Kidney (tissue), 14 donors: ENCODE measurements around the gene STIM1. TPM values are rescaled to one million over a fixed set of nuclear protein-coding genes. Genes with fewer than 3 reads are reported as not detected.

ENCODE experiments used
- DNase-seq, 5 donors: peaks; one replicate each; pipeline ENCODE4 v3.0.0-alpha.2; 2013 to 2020
- FAIRE-seq: peaks from 2 replicates; lab custom pipeline; 2012; peaks lifted over from hg19 to GRCh38; lab: Jason Lieb, UNC
- H3K27ac ChIP-seq, 2 donors: one replicate each; pipeline ENCODE4 v1.7.0; 2013; ENCODE audit warnings: low read depth in 2 of 2, low read length in 2 of 2, inconsistent platforms in 1 of 2
- H3K27me3 ChIP-seq: one replicate; pipeline ENCODE4 v1.7.1; 2013; ENCODE audit warnings: low read length, inconsistent platforms; ENCODE audit not compliant: control insufficient read depth, insufficient read depth
- H3K36me3 ChIP-seq, 3 donors: one replicate each; pipeline versions ENCODE4 v1.7.0 to v1.7.1; 2013; ENCODE audit warnings: low read length in 3 of 3, control low read depth in 1 of 3, inconsistent platforms in 1 of 3; ENCODE audit not compliant: insufficient read depth in 3 of 3, control insufficient read depth in 2 of 3
- H3K4me1 ChIP-seq, 3 donors: one replicate each; pipeline versions ENCODE4 v1.7.0 to v1.7.1; 2013; ENCODE audit warnings: low read length in 3 of 3, inconsistent platforms in 1 of 3, low read depth in 1 of 3; ENCODE audit not compliant: control insufficient read depth in 2 of 3, insufficient read depth in 2 of 3
- H3K4me3 ChIP-seq, 3 donors: one replicate each; pipeline versions ENCODE4 v1.7.0 to v1.8.1; 2013; ENCODE audit warnings: low read length in 3 of 3, control low read depth in 1 of 3, inconsistent platforms in 1 of 3
- H3K9ac ChIP-seq, 3 donors: one replicate each; pipeline versions ENCODE4 v1.7.0 to v1.7.1; 2013; ENCODE audit warnings: low read length in 3 of 3, control low read depth in 1 of 3, inconsistent platforms in 1 of 3
- H3K9me3 ChIP-seq, 3 donors: one replicate each; pipeline versions ENCODE4 v1.7.0 to v1.7.1; 2013; ENCODE audit warnings: low read length in 3 of 3, control low read depth in 1 of 3, inconsistent platforms in 1 of 3; ENCODE audit not compliant: control insufficient read depth in 2 of 3, insufficient read depth in 1 of 3
- intact Hi-C: fragments of 100-400 bp; cut with DNase I; formaldehyde crosslinking; loops from one replicate; pipeline ENCODE4 v1.11.1; 2022
- polyA plus RNA-seq: library from polyadenylated mRNA; stranded (reverse); fragments of 350-450 nt; fragmentation: Illumina TruSeq; extraction: RNeasy Lipid Tissue Mini Kit (QIAGEN cat#74804); gene quantifications from one replicate; pipeline ENCODE4 v1.2.3, GENCODE V29; 2014; ENCODE audit warnings: low read depth, low replicate concordance; ENCODE audit not compliant: insufficient read depth
- total RNA-seq: library from RNA; stranded (reverse); fragmentation: NEBNext Ultra II Directional; extraction: Animal tissue kit (Norgen Biotek cat#: 25700); gene quantifications from one replicate; pipeline ENCODE4 v1.2.1, GENCODE V29; 2021
- TF ChIP-seq, protein P1 (sequence below): IDR thresholded peaks from 3 replicates; pipeline ENCODE4 v1.5.1; 2012; ENCODE audit warnings: mild to moderate bottlenecking, moderate library complexity, borderline replicate concordance; ENCODE audit not compliant: insufficient read depth; ENCODE audit errors: extremely low read depth
- donor health status: control.
- donor health status: control.
- donor health status: control.
- donor health status: control.
- donor health status: control.
- donor health status: DM: yes; HTN: yes; CAD: no.
- donor health status: Normal renal cell carcinoma (clear cell type).

STIM1 gene
- total and polyA plus RNA-seq, 2 donors from 2014 or later, result 15.7 to 68.0 TPM

DNA sequence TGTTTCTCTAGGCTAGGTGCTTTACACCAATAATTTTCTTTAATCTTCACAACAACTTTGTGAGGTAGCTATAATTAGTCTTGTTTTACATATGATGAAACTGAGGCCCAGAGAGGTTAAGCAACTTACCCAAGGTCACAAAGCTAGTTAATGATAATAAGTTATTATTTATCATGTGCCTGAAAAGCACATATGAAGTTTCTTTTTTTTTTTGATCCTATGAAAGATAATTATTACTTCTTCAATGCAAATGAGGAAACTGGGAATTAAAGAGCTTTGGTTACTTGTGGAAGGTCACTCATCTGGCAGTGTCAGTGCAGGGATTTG, 22.8 kb downstream of the STIM1 start:
- FAIRE-seq, result no peak
- Histone ChIP-seq H3K9me3 (no peaks in the 10 kb centered on the region), H3K9ac (no peak overlapping the region), H3K27me3 (no peaks in the 10 kb centered on the region), H3K4me3 (no peak overlapping the region), H3K36me3 (no peaks in the 10 kb centered on the region), H3K4me1 (peaks cover 0 to 35% (median 23%) of the 10 kb centered on the region in 3 donors), H3K27ac (peak overlapping the region in 1 of 2 donors; percentile 68)
- intact Hi-C loops, result no loop called here
- TF ChIP-seq, protein P1, sequence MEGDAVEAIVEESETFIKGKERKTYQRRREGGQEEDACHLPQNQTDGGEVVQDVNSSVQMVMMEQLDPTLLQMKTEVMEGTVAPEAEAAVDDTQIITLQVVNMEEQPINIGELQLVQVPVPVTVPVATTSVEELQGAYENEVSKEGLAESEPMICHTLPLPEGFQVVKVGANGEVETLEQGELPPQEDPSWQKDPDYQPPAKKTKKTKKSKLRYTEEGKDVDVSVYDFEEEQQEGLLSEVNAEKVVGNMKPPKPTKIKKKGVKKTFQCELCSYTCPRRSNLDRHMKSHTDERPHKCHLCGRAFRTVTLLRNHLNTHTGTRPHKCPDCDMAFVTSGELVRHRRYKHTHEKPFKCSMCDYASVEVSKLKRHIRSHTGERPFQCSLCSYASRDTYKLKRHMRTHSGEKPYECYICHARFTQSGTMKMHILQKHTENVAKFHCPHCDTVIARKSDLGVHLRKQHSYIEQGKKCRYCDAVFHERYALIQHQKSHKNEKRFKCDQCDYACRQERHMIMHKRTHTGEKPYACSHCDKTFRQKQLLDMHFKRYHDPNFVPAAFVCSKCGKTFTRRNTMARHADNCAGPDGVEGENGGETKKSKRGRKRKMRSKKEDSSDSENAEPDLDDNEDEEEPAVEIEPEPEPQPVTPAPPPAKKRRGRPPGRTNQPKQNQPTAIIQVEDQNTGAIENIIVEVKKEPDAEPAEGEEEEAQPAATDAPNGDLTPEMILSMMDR, result no peak
- DNase-seq, result no peak

DNA sequence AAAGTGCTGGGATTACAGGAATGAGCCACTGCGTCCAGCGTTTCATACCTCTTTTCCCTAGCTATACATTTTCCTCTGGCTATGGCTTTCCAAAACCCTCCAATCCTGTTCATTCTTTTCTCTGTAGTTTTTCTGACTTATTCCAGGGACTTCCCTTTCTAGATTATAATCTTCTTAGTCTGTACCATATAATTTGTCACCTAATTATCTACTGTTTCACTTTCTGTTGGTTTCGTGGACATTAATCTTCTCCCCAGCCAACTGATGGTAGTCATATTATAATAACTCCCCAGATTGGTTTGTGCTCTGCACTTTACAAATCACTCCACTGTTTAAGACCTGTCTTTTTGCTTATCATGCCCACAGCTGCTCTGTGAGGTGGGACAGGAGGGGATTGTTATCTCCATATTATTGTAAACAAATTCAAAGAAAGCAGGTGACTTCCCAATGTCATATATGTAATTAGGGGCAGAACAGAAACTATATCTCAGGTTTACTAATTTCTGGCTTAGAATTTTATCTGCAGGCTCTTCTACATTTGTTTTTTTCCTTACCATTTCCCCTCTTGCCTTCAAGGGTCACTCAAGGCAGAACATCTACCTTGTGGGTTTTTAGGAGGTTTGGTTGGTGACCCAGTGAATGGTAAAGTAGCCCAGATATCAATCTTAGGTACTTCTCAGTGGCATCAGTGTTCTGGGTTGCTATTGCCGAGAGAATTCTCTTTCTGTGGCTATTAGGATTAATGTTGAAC, 23.9 kb downstream of the STIM1 start:
- intact Hi-C loops, result no loop called here
- FAIRE-seq (no peak), DNase-seq (no peak)
- Histone ChIP-seq H3K9me3 (no peaks in the 10 kb centered on the region), H3K4me3 (no peak overlapping the region), H3K9ac (no peak overlapping the region), H3K4me1 (peaks cover 0 to 35% (median 23%) of the 10 kb centered on the region in 3 donors), H3K27me3 (no peaks in the 10 kb centered on the region), H3K36me3 (no peaks in the 10 kb centered on the region), H3K27ac (no peak overlapping the region)
- TF ChIP-seq, protein P1, result no peak

DNA sequence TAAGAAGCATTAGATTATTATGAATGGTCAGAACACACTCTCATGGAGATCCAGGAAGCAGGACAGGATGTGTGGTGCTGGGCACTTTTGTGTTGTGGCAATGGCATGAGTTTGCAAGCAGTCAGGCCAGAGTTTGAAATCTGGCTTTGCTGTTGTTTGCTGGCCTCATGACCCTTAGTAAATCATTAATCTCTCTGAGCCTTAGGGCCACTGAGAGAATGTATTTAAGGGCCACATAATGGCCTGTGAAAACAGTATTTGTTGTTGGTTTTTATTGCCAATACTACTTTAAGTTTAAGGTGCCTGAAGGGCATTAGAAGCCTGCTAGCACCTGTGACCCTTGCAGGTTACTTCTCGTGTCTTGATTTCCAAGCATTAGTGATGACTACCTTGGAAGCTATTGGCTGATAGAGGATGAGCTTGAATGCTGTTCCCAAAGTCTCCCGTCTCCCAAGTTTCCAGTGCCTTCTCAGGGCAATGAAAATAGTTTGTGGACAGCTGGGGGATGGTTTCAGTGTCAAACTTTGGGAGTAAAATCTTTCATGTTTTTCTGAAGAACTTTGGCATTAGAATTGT, 24.6 kb downstream of the STIM1 start:
- Histone ChIP-seq H3K27ac (peak overlapping the region; percentile 45 to 69), H3K36me3 (no peaks in the 10 kb centered on the region), H3K9ac (no peak overlapping the region), H3K9me3 (no peaks in the 10 kb centered on the region), H3K4me3 (peak overlapping the region in 1 of 3 donors; percentile 26), H3K4me1 (peaks cover 0 to 35% (median 23%) of the 10 kb centered on the region in 3 donors), H3K27me3 (no peaks in the 10 kb centered on the region)
- intact Hi-C loops, result no loop called here
- DNase-seq (peak in 3 of 5 donors; percentile 20 to 63 (median 60)), FAIRE-seq (no peak)
- TF ChIP-seq, protein P1, result no peak
